GM10266 (cell line): ENCODE results near the gene SRM.
"Not testable (repeated sequence)": the region's sequence is repeated elsewhere in the genome, so short reads cannot be mapped to it uniquely, and the experiment has no call there.

Experiments
- DNase-seq: peaks from one replicate; pipeline ENCODE4 v3.0.0; 2012; ENCODE audit errors: extremely low spot score
- TF ChIP-seq, protein P1 (sequence below): IDR thresholded peaks from 2 replicates; pipeline ENCODE4 v1.5.1; 2012; ENCODE audit warnings: mild to moderate bottlenecking, low read depth; ENCODE audit not compliant: control insufficient read depth, insufficient read depth; ENCODE audit errors: missing control alignments

The SRM gene

DNA sequence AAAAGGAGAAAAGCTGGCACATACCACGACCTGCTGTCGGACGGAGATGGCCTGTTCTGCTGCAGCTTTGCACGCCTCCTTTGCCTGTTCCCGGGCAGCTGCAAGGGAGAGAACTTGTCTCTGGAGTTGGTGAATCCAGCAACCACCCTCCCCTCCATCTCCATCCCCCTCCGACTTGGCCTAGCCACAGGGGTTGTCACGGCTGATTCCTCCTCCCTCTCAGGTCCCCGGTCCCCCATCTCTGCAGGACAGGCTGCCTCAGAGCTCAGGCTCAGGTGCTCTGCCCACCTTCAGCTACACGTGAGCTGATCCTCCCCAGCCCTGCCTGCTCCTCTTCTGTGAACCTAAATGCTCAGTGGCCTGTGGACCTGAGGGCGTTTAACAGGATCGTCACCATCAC is 11.1 kb upstream of the SRM start:
- no peak for DNase-seq

GRCh38 chr1:11068600-11069473 is 9.0 kb upstream of the SRM start:
- TF ChIP-seq, protein P1, sequence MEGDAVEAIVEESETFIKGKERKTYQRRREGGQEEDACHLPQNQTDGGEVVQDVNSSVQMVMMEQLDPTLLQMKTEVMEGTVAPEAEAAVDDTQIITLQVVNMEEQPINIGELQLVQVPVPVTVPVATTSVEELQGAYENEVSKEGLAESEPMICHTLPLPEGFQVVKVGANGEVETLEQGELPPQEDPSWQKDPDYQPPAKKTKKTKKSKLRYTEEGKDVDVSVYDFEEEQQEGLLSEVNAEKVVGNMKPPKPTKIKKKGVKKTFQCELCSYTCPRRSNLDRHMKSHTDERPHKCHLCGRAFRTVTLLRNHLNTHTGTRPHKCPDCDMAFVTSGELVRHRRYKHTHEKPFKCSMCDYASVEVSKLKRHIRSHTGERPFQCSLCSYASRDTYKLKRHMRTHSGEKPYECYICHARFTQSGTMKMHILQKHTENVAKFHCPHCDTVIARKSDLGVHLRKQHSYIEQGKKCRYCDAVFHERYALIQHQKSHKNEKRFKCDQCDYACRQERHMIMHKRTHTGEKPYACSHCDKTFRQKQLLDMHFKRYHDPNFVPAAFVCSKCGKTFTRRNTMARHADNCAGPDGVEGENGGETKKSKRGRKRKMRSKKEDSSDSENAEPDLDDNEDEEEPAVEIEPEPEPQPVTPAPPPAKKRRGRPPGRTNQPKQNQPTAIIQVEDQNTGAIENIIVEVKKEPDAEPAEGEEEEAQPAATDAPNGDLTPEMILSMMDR: no peak
- DNase-seq: no peak

More for the DNA sequence above, 11.1 kb upstream of the SRM start:
- TF ChIP-seq, protein P1: no peak

GRCh38 chr1:11067716-11068599 is 8.1 kb upstream of the SRM start:
- DNase-seq: no peak
- TF ChIP-seq, protein P1: no peak

DNA sequence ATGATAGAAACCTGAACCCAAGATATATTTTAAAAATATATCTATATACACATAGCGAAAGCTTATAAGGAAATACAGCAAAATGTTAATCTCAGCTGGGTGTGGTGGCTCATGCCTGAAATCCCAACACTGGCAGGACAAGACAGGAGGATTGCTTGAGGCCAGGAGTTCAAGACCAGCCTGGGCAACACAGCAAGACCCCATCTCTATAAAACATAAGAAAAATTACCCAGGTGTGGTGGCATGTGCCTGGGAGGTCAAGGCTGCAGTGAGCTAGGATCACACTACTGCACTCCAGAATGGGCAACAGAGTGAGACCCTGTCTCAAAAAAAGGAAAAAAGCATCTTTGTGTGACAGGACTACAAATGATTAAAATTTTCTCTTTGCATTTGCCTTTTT is 6.0 kb upstream of the SRM start:
- no peak for DNase-seq
- TF ChIP-seq, protein P1: no peak

- TF ChIP-seq, protein P1: no peak
- DNase-seq: no peak
Observed at GRCh38 chr1:11064942-11065341, 5.1 kb upstream of the SRM start.

- DNase-seq: not testable (repeated sequence)
Observed at GRCh38 chr1:11063937-11064537, 4.2 kb upstream of the SRM start.

DNA sequence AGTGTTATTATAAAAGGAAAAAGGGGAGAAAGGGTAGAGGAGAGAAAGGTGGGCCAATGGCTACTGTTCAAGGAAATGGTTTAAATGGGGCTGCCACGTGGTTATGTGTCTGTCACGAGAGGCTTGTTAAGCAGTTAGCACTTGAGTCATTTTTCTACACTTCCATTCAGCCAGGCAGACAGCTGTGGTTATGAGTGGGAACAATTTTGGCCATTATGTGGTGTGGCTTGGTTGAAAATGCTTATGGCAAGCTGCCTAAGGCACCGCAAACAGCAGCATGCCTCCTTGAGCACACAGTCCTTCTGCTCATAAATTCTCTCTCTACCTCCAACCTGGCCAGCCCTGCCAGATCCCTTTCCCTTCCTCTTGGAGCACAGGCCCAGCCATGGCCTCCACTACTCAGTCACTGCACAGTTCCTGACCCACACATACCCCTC is 3.2 kb upstream of the SRM start:
- TF ChIP-seq, protein P1: no peak
- peak; percentile 80 for DNase-seq
